ENCODE measurements around the gene SHROOM2.

SHROOM2 gene

DNA sequence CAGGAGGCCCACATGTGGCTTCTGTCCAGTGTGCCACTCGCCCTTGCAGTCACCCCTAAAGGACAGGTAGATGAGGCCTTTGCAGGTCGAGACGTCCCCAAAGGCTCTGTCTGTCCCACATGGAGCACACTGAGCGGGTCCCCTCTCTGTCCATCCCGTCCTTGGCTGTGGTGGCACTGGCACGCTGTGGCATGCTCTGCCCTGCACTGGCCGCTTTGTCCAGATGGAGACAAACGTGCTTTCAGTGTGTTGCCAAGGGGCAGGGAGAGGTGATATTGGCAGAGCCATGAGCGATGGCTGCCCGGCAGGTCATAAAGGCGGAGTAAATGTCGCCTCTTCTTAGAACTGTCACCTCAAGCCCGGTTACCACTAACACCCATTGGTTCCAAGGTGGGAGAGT lies 94.0 kb downstream of the SHROOM2 start:
- no peak for DNase-seq (ENCODE audit: low read depth)
- TF ChIP-seq, protein P1, sequence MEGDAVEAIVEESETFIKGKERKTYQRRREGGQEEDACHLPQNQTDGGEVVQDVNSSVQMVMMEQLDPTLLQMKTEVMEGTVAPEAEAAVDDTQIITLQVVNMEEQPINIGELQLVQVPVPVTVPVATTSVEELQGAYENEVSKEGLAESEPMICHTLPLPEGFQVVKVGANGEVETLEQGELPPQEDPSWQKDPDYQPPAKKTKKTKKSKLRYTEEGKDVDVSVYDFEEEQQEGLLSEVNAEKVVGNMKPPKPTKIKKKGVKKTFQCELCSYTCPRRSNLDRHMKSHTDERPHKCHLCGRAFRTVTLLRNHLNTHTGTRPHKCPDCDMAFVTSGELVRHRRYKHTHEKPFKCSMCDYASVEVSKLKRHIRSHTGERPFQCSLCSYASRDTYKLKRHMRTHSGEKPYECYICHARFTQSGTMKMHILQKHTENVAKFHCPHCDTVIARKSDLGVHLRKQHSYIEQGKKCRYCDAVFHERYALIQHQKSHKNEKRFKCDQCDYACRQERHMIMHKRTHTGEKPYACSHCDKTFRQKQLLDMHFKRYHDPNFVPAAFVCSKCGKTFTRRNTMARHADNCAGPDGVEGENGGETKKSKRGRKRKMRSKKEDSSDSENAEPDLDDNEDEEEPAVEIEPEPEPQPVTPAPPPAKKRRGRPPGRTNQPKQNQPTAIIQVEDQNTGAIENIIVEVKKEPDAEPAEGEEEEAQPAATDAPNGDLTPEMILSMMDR (IDR thresholded peaks at IDR 0.05; ENCODE audit: low read length, missing control alignments): no peak
- no peak overlapping the region for H3K4me3 ChIP-seq (replicated peaks; ENCODE audit: low read depth, low read length)

GRCh38 chrX:9880870-9881269 lies 94.6 kb downstream of the SHROOM2 start:
- no peak for DNase-seq (ENCODE audit: low read depth)
- H3K4me3 ChIP-seq (replicated peaks; ENCODE audit: low read depth, low read length): no peak overlapping the region
- TF ChIP-seq, protein P1 (IDR thresholded peaks at IDR 0.05; ENCODE audit: low read length, missing control alignments): no peak

GRCh38 chrX:9882669-9883446 lies 96.6 kb downstream of the SHROOM2 start:
- no peak overlapping the region for H3K4me3 ChIP-seq (replicated peaks; ENCODE audit: low read depth, low read length)
- peak; percentile 88 for DNase-seq (ENCODE audit: low read depth)
- TF ChIP-seq, protein P1 (IDR thresholded peaks at IDR 0.05; ENCODE audit: low read length, missing control alignments): peak; percentile 18

DNA sequence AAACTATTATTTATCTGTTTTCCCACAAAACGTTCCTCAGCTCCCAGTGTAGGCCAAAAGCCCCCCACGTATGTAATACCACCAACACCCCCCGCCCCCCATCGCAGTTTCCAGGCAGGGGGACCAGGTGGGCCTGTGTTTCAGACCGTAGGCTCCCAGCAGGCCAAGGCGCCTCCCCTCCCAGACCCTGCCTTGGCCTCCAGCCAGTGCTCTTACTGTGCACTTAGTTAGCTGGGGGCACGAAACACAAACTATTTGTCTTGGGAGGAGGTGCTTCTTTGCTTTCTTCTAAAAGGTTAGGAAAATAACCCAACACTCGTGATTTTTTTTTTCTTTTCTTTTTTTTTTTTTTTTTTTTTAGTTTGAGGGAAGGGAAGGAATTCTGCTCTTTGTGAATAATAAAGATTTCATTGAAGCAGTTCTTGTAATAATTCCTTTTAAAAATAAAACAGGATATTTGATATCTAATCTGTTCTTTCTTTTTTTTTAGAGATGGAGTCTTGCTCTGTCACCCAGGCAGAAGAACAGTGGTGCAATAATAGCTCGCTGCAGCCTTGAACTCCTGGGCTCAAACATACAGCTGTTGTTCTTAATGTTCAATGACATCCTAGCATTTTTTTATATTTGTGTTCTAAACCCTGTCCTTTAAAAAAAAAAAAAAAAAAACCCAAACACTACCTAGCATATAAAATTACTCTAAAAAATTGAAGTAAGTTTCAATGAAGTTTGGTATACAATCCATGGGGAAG lies 98.0 kb downstream of the SHROOM2 start:
- peak; percentile 49 for DNase-seq (ENCODE audit: low read depth)
- TF ChIP-seq, protein P1 (IDR thresholded peaks at IDR 0.05; ENCODE audit: low read length, missing control alignments): no peak
- no peak overlapping the region for H3K4me3 ChIP-seq (replicated peaks; ENCODE audit: low read depth, low read length)

DNA sequence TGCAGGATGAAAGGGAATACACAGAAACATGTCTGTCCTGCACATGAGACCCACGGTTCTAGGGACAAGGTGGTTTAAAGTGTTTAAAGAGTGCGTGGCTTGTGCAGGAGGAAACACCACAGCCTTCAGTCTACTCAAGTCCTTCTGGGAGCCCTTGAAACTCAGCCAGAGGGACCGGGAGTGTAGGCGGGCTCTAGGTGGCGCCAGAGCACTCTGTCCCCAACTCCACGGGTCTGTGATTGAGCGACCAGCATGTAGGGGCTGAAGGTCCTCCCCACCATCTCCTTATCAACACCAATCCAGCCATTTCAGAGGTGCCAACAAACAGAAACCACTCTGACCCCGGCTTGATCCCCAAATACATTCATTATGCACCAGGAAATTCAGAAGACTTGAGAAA lies 98.9 kb downstream of the SHROOM2 start:
- no peak overlapping the region for H3K4me3 ChIP-seq (replicated peaks; ENCODE audit: low read depth, low read length)
- DNase-seq (ENCODE audit: low read depth): peak; percentile 75
- TF ChIP-seq, protein P1 (IDR thresholded peaks at IDR 0.05; ENCODE audit: low read length, missing control alignments): peak; percentile 71

GRCh38 chrX:9887659-9888297 lies 101.5 kb downstream of the SHROOM2 start:
- DNase-seq (ENCODE audit: low read depth): no peak
- no peak overlapping the region for H3K4me3 ChIP-seq (replicated peaks; ENCODE audit: low read depth, low read length)
- TF ChIP-seq, protein P1 (IDR thresholded peaks at IDR 0.05; ENCODE audit: low read length, missing control alignments): no peak
